NCI-H2107 (cell line): ENCODE measurements around the gene GSE1.

Source experiments
- DNase-seq: peaks from one replicate; lab custom pipeline; 2025; lab: John Stamatoyannopoulos, UW

GSE1 gene

DNA sequence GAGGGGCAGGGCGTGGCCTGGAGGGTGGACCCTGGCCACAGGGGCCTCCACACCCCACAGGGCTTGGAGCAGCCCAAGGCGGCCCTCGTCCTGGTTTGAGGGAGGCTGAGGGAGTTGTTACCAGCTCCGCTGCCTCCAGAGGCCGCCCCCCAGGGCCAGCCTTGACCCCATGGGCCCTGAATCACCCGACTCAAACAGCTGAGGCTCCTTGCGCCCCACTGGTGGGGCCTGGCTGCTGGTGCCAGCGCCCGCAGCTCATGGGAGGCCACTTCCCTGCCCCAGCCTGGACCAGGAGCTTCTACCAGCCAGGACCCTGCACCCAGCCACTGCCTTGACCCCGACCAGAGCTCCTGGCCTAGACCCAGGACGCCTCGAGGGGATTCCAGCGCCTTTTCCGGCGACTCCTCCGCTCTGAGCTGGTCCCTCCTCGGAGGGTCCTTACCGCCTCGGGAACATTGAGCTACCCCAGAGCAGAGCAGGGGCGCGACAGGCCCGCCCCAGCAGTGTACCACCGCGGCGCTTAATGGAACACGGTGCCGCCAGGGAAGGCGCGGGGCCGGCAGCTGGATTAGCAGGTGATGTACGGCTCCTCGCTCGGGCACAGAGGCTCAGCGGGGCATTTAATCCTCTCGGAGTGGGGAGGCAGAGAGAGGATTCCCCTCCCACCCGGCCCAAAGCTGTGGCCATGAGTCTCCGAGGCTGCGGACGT lies 37.2 kb downstream of the GSE1 start:
- DNase-seq, result peak; percentile 77

DNA sequence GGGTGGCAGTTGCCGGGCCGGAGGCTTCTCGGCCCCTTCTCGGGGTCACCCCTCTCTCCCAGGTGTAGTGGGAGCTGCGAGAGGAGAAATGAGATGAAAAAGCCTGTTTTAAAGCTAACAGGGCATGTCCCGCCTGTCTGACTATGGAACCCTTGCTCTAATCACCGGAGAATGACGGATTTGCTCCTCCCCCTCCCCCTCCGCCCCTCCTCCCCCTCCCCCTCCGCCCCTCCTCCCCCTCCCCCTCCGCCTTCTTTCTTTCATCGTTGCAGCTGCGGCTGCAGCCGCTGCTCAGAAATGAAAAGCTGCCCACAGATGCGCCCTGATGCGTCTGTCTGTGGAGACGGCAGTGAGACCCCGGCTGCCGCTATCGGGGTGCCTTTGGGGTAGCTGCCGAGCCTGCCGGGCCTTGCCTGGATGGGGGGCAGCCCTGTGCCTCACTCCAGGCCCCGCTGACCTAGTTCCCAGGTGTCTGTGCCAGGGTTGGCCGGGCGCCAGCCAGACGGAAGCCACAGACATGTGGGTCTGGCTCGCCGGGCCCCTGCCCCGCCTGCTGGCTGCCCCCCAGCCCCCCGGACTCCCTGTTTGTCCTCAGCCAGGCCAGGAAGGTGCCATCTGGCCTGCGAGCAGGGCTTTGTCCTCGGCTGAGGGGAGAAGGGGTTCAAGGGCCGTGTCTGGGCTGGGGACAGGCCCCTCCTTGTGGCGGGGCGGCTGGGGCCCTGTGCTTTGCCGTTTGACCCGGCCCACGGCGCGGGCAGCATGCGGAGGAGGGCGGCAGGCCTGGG lies 37.9 kb downstream of the GSE1 start:
- DNase-seq, result no peak

DNA sequence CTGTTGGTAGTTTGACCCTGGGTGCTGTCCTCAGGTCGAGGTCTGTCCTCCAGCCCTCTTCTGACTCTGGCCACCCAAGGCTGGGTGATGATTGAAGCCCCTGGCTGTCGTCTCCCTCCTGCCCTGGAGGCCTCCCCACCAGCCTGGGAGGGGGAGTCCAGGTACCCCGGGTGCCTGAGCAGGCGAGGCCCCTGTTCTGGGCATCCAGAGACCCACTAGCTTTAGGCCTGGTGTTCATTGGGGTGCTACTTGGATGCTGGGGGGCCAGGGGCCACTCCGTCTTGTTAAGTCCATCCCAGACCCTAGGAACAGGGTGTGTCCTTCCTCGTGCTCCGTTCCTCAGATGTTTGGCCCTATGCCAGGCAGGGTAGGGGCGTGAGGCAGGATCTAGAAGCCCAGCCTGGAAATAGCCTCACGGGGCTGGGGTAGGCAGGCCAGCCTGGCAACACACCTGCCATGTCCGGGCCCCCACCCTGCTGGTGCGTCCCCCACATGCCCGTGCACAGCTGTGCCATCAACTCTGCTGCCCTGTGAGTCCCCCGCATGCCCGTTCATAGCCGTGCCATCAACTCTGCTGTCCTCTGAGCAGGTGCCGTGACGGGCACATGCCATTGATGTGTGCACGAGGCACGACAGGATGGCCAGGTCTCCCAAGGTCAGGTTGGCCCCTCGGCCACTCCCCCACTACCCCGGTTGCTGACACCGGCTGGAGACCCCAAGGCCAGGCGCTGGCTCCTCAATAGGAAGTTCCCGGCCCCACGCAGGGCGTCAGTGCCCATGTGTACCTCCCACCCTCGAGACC lies 38.7 kb downstream of the GSE1 start:
- DNase-seq, result no peak

DNA sequence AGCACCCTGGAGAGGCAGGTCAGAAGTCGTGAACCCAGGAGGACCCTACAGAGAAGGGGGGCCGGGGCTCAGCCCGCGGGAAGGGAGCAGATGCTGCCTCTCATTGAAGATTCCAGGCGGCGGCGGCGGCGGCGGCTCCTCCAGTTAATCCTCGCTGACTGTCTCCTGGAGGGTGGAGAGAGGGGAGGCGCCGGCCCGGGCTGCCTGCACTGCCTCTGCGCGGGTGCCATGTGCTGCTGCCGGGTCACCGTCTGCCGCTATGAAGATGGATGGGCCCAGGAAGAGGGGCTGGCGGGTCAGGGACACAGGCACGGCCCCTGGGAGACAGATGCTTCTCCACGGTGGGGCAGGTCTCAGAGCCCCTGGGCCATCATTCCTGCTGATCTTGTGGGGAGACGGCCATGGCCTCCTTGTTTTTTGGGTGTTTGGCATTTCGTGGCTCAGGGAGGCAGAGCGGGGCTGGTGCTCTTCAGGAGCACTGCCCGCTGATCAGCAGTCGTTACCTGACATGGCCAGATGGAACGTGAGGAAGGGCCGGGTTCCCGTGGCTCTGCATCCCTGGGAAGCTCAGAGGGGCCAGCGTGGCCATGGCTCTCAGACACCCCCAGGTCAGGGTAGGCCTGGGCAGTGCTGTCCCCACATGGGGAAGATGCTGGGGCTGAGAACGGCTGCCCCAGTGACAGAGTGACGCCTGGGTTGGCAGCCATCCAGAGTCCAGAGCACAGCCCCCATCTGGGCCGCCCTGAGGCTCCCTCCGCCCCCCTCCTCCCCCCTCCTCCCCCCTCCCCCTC lies 39.5 kb downstream of the GSE1 start:
- no peak for DNase-seq

DNA sequence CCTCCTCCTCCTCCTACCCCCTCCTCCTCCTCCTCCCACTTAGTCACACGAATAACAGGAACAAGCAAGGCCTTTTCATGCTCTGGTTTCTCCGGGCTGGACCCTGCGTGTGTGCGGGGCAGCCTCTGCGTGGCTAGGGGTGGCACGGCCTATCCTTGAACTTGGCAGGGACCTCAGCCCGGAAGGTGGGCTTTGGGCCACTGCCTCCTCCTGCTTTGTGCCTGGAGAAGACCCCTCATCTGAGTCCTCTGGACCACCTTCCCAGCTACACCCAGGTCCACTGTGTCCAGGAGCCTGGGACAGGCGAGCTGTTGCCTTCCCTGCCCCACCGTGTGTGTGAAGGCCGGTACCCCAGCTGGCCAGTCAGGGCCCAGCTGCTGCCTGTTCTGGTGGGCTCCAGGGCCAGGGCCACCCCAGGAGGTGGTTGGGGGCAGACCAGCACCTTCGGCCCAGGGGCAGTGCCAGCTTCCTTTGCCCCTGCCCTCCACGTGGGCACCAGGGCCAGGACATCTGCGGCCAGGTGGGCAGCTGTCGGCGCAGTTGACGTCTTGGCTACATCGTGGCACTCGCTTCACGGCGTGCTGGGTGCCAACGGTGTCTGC lies 40.3 kb downstream of the GSE1 start:
- no peak for DNase-seq

DNA sequence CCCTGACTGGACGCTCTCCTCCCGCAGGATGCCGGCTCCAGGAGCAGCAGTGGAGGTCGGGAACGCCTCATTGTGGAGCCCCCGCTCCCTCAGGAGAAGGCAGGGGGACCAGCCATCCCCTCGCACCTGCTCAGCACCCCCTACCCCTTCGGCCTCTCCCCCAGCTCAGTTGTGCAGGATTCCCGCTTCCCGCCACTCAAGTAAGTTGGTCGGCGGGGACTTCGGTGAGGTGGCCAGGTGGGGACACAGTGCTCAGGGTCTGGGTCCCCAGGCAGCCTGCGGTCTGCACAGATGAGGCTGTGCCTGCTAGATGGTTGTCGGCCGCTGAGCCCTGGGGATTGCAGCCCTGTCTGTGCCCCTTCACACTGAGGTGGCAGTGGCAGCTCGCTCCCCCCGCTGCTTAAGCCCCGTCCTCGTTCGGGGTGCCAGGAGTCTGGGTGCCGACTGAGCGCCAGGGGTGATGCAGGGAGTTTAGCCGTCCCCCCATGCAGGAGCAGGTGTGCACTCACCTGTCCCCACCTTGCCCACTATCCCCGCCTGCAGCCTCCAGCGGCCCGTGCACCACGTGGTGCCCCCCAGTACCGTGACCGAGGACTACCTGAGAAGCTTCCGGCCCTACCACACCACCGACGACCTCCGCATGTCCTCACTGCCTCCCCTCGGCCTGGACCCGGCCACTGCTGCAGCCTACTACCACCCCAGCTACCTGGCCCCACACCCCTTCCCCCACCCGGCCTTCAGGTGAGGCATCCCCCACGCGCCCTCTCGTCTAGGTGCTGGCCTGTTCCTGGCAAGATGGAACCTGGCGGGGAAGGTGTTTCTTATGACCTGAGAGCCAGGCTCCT lies 41.4 kb downstream of the GSE1 start:
- DNase-seq, result no peak

DNA sequence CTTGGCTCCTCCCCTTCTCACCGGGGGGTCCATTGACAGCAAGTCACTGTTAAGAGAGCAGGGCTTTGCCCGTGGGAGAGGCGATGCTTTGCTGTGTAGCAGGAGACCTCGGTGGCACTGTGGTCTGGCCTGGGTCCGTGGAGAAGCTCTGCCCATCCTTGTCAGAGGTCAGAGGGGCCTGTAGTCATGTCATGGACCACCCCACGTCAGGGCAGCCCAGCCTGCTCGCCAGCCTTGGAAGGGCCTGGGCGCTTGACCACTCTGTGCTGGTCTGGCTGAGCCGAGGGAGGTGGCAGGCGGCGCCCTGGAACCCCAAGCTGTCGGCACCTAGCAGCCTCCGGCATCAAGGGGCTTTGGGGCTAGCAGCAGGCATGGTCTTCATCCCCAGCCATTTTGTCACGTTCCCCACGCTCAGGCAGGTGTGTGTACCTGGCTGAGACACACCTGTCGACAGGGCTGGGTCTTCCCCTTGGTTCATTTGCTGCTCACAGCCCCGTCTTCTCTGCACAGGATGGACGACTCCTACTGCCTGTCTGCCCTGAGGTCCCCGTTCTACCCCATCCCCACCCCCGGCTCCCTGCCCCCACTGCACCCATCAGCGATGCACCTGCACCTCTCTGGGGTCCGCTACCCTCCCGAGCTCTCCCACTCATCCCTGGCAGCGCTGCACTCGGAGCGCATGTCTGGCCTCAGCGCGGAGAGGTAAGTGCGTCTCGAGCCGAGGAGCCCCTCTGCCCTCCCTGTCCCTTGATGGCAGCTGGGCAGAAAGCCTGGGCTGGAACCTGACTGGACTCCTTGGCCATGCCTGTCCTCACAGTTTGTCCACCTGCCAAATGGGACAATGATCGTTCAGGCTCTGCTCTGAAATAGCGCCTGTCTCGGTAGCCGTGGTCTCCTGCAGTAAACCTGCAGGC lies 42.4 kb downstream of the GSE1 start:
- DNase-seq, result no peak

DNA sequence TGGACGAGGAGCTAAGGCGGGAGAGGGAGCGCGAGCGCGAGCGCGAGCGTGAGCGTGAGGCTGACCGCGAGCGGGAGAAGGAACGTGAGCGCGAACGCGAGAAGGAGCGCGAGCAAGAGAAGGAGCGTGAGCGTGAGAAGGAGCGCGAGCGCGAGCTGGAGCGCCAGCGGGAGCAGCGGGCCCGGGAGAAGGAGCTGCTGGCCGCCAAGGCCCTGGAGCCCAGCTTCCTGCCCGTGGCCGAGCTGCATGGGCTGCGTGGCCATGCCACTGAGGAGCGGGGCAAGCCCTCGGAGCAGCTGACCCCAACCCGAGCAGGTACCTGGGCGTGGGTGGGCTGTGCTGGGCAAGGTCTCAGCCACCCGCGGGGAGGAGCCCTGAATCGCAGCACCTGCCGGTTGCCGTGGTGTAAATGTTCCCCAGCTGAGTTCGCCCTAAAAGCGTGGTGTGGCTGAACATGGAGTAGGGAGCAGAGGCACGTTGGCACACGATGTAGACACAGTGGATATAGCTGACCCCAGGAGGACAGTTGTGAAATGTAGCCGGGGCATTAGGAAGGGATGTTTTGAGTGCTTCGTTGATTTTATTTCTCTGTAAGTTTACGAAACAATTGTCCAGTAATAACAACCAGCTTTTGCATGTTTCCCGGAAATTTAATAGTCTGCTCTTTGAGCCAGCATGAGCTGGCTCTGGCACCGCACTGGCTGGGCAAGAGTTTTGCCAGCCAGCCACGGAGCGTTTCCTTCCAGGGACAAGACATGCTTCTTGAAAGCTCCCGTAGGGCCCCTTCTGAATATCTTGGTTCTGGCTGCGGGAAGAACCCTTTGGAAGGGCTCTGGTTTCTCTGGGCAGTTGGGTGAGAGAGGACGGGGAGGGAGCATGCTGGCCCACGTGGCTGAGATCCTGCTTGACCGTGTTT lies 43.5 kb downstream of the GSE1 start:
- DNase-seq, result no peak

DNA sequence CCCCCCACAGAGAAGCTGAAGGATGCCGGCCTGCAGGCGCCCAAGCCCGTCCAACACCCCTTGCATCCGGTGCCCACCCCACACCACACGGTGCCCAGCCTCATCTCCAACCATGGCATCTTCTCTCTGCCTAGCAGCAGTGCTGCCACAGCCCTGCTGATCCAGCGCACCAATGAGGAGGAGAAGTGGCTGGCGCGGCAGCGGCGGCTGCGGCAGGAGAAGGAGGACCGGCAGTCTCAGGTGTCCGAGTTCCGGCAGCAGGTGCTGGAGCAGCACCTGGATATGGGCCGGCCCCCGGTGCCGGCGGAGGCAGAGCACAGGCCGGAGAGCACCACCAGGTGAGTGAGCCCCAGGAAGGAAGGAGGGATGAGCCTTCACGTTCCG lies 44.1 kb downstream of the GSE1 start:
- no peak for DNase-seq

DNA sequence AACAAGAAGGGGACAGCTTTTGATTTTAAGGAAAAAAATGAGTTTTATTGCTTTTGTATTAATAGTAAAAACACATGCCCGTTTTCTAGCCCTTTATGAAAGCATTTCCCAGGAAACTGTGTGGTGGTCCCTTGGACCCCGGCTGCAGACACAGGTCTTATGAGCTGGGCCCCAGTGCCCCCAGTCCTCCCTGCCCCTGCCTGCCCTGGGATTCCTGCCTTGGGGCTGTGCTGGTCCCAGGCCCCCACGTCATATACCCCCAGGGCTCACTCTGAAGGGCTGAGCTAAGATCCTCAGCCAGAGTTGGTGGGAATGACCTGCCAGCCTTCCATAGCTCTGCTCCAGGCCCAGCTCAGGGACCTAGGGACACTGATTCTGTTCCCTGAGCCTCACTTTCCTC lies 44.9 kb downstream of the GSE1 start:
- DNase-seq, result no peak

DNA sequence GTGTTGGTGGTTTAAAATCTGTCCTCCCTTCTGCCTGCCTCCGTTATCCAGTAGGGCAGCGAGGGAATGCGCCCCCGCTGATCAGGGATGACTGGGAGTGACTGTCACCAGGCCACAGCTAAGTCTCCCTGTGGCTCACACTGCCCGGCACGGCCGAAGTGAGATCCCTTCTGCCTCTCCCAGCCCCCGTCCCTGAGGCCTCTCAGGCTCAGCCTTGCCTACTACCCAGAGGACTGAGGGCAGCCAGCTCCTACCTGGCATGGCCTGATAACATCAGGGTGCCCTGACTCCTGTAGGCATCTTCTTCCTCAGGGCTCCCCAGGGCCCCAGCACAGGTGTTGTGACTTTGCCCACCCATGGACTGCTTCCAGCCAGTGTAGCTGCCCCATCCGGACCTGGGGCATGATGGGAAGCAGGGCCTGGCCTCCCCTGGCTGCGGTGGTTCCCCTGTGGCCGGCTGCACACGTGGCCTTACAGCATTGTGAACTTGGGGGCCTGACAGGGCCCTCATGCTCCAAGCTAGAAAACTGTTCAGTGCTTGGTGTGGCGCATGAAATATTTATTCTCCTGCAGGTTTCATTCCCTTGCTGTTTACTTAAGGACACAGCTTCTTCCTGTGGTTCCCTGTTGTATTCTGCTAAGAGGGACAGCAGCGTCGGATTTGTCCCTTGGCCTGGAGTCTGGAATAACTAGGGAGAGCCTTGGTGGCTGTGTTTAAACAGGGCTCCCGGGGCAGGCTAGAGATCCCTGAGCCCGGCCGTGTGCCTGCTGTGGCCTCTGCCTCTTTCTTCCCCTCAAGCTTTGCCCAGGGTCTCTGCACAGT lies 45.6 kb downstream of the GSE1 start:
- no peak for DNase-seq

DNA sequence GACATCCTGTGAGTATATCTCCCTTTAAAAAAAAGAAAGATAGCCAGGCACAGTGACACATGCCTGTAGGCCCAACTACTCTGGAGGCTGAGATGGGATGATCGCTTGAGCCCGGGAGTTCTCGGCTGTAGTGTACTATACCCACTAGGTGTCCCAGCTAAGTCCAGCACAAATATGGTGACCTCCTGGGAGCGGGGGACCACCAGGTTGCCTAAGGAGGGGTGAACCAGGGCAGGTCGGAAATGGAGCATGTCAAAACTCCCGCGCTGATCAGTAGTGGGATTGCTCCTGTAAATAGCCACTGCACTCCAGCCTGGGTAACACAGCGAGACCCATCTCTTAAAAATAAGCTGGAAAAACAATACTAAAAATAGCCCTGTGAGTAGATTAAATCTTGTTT lies 46.2 kb downstream of the GSE1 start:
- DNase-seq, result no peak

DNA sequence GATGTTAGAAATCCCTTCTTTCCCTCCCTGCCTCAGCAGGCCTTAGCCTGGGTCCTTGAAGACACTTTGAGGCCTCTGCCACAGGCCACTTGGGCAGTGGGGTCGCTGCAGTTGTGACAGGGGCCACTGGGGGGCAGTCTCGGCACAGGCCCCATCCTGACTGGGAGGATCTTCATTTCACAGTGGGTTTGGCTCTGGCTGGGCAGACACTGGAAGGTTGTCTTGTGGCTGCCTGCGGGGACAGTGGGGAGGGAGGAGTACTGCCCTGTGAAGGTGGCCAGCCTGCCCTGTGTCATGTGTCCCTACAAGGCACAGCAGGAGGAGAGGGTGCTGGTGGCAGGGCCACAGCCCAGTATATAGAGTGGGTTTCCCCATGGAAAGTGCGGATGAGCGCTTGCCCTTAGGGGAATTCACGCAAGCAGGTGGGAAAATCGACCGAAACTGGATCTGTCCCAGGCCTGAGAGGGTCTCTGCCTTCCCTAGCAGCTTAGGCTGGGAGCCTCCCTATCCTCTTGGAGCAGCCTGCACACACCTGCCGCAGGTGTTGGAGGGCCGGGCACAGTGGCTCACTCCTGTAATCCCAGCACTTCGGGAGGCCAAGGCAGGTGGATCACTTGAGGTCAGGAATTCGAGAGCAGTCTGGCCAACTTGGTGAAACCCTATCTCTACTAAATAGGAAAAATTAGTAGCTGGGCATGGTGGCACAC lies 46.8 kb downstream of the GSE1 start:
- DNase-seq, result peak; percentile 48

DNA sequence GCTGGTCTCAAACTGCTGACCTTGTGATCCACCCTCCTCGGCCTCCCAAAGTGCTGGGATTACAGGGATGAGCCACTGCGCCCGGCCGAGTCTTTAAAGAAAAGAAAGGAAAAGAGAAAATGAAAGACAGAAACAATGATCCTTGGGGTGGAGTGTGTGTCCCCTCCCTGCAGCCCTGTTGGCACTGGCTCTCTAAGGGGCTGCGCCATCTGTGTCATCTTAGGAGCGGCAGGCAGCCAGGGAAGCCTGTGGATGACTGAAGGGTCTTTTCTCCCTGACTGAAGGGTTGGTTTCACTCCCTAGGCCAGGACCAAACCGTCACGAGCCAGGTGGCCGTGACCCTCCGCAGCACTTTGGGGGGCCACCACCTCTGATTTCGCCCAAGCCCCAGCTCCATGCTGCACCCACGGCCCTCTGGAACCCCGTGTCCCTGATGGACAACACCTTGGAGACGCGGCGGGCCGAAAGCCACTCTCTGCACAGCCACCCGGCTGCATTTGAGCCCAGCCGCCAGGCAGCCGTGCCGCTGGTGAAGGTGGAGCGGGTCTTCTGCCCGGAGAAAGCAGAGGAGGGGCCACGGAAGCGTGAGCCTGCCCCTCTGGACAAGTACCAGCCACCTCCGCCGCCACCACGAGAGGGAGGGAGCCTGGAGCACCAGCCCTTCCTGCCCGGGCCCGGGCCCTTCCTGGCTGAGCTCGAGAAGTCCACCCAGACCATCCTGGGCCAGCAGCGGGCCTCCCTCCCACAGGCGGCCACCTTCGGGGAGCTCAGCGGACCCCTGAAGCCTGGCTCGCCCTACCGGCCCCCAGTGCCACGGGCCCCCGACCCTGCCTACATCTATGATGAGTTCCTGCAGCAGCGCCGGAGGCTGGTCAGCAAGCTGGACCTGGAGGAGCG lies 48.0 kb downstream of the GSE1 start:
- DNase-seq, result no peak

DNA sequence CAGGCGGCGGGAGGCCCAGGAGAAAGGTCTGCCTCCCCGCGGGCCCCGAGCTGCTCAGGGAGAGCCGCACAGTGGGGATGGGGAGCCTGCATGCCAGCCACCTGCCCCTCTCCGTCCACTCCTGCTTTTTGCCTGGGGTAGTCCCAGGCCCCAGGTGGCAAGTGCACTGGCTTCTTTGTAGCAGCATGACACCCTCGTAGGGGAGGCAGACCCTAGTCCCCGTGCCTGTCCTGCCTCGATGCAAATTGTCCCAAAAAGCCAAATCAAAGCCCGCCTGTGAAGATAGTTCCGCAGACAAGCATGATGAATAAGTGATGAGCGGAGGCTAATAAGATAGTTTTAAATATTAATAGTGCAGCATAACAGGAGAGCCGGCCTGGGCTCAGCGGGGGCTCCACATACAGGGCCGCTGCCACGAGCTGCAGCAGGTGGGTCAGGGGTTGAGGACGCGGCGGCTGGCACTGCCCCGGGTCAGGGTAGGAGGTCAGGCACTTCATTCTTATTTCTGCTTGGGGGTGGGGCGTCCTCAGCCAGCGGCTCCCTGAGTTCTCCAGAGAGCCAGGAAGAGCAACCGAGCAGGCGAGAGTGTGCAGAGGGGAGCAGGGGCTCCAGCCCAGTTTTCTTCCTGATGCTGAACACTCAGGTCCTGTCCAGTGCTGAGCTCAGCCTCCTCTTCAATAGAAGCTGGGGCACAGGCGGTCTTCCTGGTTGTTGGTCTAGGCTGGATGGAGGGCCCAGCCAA lies 48.8 kb downstream of the GSE1 start:
- no peak for DNase-seq
